A673 (cell line): ENCODE results near the gene SPINT1.

ENCODE experiments used
- CTCF ChIP-seq: fragments of 300-800, 200-600 bp; sonication (generic); conservative IDR thresholded peaks from 2 replicates; pipeline ENCODE4 v1.5.1; 2017; ENCODE audit warnings: low read depth, mild to moderate bottlenecking, antibody characterized with exemption, low read length, moderate library complexity, mixed read lengths
- EZH2 ChIP-seq: fragments of 200-600 bp; sonication (generic); IDR thresholded peaks from 2 replicates; pipeline ENCODE4 v1.6.1; 2017; ENCODE audit warnings: borderline replicate concordance, low read depth, mild to moderate bottlenecking, mixed read lengths, antibody characterized with exemption, low read length; ENCODE audit not compliant: poor library complexity, severe bottlenecking

GRCh38 chr15:40799523-40799922, 44.3 kb upstream of the SPINT1 start:
- TF ChIP-seq CTCF, result no peak
- no peak for TF ChIP-seq EZH2
